GM18517 (cell line): ENCODE measurements around the gene AOAH.
"Not testable (repeated sequence)": the region's sequence is repeated elsewhere in the genome, so short reads cannot be mapped to it uniquely, and the experiment has no call there.

Experiments used
- ATAC-seq: cut with Tn5 transposase; IDR thresholded peaks from one replicate; pipeline ENCODE4 v1.9.1; 2021; ENCODE audit warnings: mild to moderate bottlenecking, moderate library complexity; ENCODE audit not compliant: unreplicated experiment

Gene AOAH

DNA sequence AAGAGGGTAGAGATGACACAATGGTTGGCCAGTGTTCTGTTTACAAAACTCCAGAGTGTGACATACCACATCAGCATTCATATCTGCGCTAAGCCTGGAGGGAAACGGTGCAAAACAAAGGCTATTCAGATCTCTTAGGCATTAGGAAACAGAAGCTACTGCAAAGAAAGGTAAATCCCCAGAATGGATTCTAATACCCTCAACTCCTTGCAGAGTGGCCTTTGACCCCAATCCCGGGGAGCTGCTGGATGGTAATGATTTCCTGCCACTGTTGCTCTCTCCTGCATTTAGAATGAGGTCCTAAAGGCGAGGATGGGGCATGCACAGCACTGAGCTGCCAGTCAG, 65.2 kb downstream of the AOAH start:
- no peak for ATAC-seq

- ATAC-seq: no peak
These were observed 65.7 kb downstream of the AOAH start for GRCh38 chr7:36658335-36659171.

- no peak for ATAC-seq
These were observed 67.1 kb downstream of the AOAH start for GRCh38 chr7:36657036-36657660.

GRCh38 chr7:36654436-36654835, 69.9 kb downstream of the AOAH start:
- no peak for ATAC-seq

DNA sequence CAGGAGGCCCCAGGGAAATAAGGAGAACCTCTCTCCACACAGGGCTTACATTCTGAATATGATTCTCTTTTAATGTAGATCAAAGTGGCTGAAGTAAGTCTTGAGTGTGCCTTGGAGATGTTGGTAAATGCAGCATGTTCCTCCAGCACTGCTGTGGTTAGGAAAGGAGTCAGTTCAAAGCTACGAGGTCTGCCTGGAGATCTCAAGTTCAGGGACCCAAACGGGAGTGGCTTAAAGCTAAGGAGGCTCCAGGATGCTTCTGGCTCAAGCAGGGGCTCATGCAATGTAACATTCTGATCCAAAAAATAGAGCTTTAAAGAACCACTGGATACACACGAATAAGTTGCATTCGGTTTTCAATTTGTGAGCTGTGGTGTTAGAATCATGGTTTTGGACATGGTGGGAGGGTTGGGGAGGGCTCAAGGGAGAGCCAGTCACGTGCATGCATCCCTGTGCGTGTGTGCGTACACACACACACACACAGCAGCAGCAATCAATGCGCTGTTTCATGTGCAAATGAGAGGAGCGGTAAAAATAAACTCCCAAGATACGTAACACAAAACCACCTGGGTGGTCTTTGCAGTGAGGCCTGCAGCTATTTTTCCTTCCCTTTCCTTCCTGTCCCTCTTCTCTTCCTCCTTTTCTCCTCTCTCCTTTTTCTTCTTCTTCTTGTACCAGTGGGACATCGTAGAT, 70.5 kb downstream of the AOAH start:
- ATAC-seq: no peak

DNA sequence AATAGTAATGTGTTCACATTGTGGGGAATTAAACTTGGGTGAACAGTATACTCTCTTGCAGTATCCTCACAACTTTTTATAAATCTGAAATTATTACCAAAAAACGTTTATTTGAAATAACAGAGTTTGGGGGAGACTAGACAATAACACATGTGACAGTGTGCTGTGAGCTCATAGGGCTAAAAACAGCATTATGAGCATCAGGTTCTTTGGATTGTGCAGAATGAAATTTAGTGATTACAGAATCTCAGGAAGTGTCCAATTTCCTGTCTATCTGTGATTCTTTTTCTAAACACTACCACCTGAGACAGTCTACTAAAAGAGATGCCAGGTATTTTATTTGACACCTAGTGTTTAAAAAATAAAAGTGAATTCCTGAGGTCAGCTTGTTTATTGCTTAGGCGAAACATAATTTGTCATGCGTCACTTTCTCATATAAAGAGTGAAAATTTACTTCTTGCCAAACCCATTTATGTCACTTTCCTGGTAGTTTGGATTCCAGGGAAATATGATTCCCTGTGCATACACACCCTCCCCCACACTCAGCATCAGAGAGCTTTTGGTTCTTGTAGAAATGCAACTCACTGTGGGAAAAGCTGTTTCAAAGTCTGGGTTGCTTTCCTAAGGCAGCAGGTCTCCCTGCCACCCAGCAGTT, 71.2 kb downstream of the AOAH start:
- no peak for ATAC-seq

DNA sequence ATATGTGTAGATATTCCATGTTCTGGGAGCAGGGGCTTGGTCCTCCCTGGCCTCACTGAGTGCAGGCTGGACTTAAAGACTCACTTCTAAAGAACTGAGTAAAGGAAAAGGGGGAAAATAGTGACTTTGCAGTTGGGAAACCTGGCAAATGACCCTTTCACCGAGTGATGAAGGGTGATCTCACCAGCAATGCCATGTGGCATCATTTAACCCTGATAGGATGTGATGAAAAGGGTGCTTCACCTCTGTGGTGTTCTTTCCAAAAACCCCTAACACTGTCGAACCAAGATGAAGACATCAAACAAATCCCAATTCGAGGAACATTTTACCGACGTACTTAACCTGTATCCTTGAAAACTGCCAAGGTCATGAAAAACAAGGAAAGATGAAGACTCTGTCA, 71.9 kb downstream of the AOAH start:
- ATAC-seq: no peak

DNA sequence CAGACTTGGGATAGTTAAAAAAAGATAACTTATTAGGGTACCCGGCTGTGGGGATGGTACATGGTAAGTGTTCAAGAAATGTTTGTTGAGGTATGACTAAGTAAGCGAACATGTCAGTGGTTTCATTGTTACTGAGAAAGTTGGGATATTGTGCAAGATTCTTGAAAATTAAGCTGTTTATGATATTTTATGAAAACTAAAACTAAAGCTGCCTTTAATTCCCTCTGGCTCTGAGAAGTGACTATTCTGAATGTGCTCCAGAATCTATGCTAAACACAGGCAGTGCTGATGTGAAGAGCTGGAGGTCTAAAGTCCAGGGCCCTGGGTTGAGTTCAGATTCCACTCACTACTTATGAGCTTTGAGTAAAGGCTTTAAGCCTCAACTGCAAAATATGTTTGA, 72.9 kb downstream of the AOAH start:
- no peak for ATAC-seq

- ATAC-seq: no peak
These were observed 73.5 kb downstream of the AOAH start for GRCh38 chr7:36650766-36651312.

- ATAC-seq: no peak
These were observed 74.0 kb downstream of the AOAH start for GRCh38 chr7:36650320-36650719.

GRCh38 chr7:36649319-36649718, 75.0 kb downstream of the AOAH start:
- ATAC-seq: not testable (repeated sequence)

GRCh38 chr7:36648441-36648840, 75.9 kb downstream of the AOAH start:
- ATAC-seq: no peak

DNA sequence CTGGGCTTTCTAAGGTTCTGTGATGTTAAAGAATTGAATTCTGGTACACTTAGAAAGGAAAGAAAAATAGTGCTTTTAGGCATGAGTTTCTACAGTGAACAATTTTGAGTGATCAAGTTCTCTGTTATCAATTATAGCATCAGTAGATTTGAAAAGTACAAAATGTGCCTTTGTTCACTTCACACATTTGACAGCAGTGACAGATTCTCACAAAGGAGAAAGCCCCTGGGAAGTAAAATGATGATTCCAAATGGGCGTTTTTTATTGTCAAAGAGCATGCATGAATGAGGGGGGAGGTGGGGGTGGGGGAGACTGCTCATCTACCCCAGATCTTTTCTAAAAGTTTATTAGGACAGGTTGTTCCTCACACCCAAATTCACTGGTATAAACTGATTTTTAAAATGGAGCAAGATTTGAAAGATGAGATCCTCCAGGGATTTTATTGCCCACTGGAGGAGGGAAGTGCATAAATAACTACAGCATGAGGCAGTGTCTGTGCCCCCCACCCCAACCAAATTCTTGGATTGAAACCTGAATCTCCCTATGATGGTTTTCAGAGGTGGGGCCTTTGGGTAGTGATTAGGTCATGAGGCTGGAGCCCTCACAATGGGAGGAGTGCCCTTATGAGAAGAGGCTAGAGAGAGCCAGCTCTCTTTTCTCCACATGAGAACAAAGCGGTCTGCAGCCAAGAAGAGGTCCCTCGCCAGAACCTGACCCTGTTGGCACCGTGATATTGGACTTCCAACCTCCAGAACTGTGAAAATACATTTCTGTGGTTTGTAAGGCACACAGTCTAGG, 79.5 kb downstream of the AOAH start:
- no peak for ATAC-seq

- no peak for ATAC-seq
These were observed 81.9 kb downstream of the AOAH start for GRCh38 chr7:36642414-36642813.

- no peak for ATAC-seq
These were observed 82.3 kb downstream of the AOAH start for GRCh38 chr7:36642010-36642409.

DNA sequence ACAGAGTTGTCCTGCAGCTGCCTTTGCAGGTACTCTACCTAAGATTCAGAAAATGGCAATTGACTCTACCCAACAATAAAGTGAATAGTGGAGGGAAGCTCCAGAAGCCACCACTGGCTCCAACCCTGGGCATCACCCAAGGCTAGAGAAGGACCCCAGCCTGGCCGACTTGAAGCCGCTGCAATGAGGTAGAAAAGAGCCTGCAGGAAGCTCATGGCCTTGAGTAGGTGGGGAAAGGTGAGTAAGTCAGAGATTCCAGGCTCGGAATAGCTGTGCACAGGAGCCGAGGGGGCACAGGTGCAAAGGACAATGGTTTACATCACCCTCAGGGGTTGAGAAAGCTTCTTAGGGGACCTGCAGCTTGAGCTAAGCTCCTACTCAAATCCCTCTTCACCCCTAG, 83.6 kb downstream of the AOAH start:
- ATAC-seq: no peak

DNA sequence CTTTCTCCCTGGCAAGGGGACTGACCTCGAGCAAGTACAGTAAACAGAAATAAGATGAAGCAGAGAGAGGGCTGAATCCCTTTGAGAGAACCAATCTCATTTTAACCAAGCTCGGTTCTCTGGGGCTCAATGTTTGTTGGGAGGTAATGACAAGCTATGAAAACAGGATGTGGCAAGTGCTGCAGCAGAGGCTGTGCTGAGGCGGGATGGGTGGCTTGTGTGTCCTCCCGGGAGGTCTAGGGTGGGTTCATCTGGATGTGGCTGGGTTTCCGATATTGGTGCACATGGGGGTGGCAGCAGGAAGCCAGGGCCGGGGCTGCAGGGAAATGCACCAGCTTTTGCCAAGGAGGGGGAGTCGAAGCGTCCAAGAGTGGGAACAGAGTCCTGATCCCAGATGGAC, 84.5 kb downstream of the AOAH start:
- no peak for ATAC-seq

GRCh38 chr7:36638586-36639263, 85.6 kb downstream of the AOAH start:
- no peak for ATAC-seq

GRCh38 chr7:36638140-36638539, 86.2 kb downstream of the AOAH start:
- ATAC-seq: no peak

- no peak for ATAC-seq
These were observed 86.9 kb downstream of the AOAH start for GRCh38 chr7:36637417-36637816.
